ENCODE measurements around the gene POLDIP2.
A peak's percentile ranks its signal among the peaks of the same experiment; 100 is the strongest.

Gene POLDIP2

DNA sequence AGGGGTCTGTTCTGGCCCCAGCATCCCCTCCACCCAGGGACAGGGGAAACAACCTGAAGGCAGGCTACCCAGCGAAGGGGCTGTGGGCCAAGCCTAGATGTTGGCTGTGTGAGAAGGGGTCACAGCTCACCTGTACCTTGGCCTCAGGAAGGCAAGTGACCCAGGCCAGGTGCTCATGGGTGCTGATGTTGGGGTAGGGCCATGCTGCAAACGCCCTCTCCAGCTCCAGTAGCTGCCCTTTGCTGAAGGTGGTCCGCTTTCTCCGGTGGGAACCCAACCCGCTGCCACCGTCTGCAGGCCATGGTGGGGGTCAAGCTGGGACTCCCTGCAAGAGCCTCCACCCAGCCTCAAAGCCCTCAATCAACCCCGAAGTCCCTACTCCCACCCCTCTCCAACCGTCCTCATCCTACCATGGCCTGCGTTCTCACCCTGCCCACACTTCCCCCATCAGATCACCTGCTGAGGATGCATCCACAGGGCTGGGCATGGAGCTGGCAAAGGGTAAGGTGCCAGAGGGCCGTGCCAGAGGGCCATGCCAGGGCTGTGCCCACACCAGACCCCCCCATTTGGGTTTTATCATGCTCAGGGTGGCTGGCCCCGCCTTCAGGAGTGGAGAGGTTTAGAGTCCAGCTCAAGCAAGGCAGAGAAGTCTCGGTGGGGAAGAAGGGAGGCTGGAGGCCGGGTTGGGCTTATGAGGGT is 7.5 kb upstream of the POLDIP2 start, which contains the start of gene SEBOX:
SEBOX (minus strand) TSS at position 535 of the 699 bp plus-strand sequence; CDS start at position 487, 48 bp downstream.
- Mint-ChIP-seq H3K4me1 (ENCODE audit: low read depth) (no peaks in the 10 kb centered on the region), H3K9me3 (no peaks in the 10 kb centered on the region), H3K4me3 (no peak within 1 kb of the TSS), H3K36me3 (ENCODE audit: low read depth) (peaks cover 21% of the 10 kb centered on the region), H3K27me3 (no peaks in the 10 kb centered on the region), H3K27ac (no peak within 1 kb of the TSS)

DNA sequence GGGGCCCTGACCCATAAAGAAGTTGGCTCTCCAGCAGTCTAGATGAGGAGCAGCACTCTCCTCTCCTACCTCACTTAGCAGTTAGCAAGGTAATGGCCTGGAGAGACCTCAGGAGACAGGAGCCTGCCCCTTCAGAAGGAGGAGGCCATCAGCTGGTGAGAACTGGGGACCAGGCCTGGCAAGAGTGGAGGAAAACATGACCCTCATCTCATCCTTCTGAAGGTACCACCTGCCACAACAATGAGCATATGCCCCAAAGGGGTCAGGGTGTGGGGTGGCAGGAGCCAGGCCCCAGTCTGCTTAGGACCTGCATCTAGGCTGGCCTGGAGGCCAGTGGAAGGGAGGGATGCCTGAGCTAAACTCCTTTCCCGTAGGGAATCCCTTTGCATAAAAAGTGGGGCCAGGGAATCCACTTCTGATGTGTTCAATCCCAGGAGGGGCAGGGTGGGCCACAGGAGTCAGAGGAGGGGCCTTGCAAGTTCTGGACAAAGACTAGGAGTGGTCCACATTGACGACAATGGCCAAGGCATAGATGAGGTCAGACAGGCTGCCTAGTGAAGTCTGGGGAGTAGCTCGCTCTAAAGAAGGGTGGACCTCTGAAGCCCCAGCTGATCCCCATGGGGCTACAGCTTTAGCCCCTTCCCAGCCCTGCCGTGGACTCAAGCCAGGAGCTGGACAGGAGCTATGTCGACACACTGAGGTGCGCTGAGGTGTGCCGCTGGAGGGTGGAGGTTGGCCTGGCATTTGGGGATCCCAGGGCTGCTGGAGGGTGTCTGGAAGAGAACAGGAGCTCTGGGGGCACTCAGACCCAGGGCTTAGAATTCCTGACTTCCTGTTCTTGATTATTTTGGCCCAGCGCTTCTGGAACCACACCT is 6.7 kb upstream of the POLDIP2 start:
- Mint-ChIP-seq H3K9me3 (no peaks in the 10 kb centered on the region), H3K27ac (no peak overlapping the region), H3K4me3 (no peak overlapping the region), H3K27me3 (no peaks in the 10 kb centered on the region), H3K36me3 (ENCODE audit: low read depth) (peaks cover 26% of the 10 kb centered on the region), H3K4me1 (ENCODE audit: low read depth) (no peaks in the 10 kb centered on the region)

DNA sequence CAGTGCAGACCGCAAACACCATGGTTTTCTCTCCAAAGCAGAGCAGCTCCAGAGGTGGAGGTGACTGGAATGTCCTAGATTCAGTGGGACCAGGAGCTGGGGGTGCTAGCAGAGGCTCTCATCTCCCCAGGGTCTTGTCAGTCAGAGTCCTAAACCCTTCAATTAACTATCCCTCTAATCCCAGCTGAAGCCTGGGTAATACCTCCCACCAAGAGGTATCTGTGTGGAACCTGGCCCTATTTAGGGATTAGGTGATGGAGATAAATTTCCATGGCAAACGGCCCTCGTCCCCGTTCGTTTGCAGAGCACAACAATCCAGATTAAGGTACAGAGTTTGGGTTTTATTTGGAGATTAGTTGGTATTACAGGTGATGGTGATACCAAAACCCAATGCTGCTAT is 5.9 kb upstream of the POLDIP2 start:
- Mint-ChIP-seq H3K36me3 (ENCODE audit: low read depth) (peaks cover 28% of the 10 kb centered on the region), H3K4me3 (no peak overlapping the region), H3K9me3 (no peaks in the 10 kb centered on the region), H3K4me1 (ENCODE audit: low read depth) (peaks cover 7% of the 10 kb centered on the region), H3K27me3 (no peaks in the 10 kb centered on the region), H3K27ac (no peak overlapping the region)

DNA sequence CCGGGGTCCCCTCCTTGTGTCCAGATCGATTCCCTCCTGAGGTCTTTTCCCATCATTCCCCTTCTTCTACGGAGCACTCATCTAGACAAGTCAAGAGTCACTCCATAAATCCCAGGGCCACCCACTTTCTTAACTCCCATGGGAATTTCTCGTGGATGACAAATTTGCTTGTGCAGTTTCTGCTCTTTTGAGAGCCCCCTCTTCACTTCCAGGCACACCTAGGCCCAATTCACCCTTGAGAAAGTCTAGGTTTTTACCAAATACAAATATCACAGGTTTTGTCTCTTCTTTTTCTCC is 522 bp upstream of the POLDIP2 start:
- Mint-ChIP-seq H3K36me3 (ENCODE audit: low read depth) (peaks cover 53% of the 10 kb centered on the region), H3K9me3 (no peaks in the 10 kb centered on the region), H3K4me1 (ENCODE audit: low read depth) (peaks cover 28% of the 10 kb centered on the region), H3K27ac (peak overlapping the region; percentile 91), H3K27me3 (no peaks in the 10 kb centered on the region), H3K4me3 (peak overlapping the region; percentile 90)

DNA sequence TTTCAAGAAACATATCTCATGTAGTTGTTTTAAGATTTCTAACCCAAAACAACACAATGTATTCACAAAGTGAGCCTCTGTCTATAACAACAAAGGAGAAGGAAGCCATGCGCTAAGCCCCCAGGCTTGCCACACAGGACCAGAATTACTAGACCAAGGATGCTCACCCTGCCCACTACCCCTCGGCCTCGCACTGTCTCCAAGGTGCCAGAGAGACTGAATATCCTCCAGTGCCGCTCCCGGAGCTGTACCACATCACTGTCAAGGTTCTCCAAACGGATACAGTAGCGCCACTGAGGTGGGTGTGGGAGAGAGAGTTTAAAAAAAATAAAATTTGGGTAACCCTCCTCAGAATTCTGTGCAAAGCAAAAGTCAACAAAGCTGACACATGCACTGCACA is 7.1 kb downstream of the POLDIP2 start:
- Mint-ChIP-seq H3K36me3 (ENCODE audit: low read depth) (peaks cover 65% of the 10 kb centered on the region), H3K4me3 (no peak overlapping the region), H3K27me3 (no peaks in the 10 kb centered on the region), H3K4me1 (ENCODE audit: low read depth) (no peaks in the 10 kb centered on the region), H3K9me3 (no peaks in the 10 kb centered on the region), H3K27ac (no peak overlapping the region)

DNA sequence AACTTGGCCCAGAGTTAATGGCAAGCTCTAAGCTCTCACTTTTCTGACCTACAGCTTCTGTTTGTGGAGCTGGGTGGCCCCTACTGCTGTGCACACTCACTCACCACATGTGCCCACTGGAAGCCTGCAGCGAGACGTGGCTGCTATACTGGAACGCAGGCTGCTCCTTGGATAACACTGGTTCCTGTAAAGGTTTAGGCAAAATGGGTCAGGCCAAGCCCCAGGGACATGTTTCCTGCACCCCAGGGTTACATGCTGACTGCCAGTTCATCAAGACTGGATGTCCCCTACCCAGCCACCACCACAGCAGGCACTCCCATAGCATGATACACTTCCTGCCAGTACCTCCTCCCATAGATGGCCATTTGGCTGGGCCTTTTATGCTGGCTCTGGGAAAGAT is 8.3 kb downstream of the POLDIP2 start:
- H3K36me3 Mint-ChIP-seq (ENCODE audit: low read depth) = peaks cover 60% of the 10 kb centered on the region
- no peaks in the 10 kb centered on the region for H3K9me3 Mint-ChIP-seq
- no peaks in the 10 kb centered on the region for H3K27me3 Mint-ChIP-seq
- H3K4me3 Mint-ChIP-seq = no peak overlapping the region
- no peaks in the 10 kb centered on the region for H3K4me1 Mint-ChIP-seq (ENCODE audit: low read depth)
- H3K27ac Mint-ChIP-seq = no peak overlapping the region

DNA sequence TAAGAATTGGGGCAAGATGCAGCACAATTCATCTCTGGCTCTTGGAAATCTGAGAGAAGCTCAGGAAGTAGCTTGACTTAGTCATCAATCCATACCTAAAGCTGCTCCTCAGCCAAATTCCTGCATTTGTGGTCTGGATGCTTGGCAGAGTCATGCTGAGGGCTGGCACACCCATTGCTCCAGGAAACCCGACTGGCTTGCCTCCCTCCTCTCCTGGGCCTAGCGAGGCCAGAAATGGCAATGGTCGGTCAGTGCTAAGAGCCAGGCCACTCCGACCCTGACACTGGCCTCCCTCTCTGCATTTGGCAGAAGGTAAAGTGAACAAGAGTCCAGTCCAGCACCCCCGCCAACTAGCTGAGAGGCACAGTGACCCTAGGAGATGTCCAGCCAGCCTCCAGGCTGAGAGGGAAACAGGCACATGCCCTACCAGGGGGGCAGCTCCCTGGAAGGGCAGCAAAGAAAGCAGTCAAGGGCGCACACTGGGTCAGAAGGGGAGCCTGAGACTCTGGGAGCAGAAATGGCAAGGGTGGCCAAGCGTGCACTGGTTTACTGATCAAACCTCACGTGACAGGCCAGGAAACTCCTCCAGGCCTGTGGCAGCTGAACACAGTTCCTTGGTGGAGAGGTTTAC is 10.0 kb downstream of the POLDIP2 start:
- Mint-ChIP-seq H3K4me3 (no peak overlapping the region), H3K27me3 (no peaks in the 10 kb centered on the region), H3K9me3 (no peaks in the 10 kb centered on the region), H3K36me3 (ENCODE audit: low read depth) (peaks cover 52% of the 10 kb centered on the region), H3K27ac (no peak overlapping the region), H3K4me1 (ENCODE audit: low read depth) (no peaks in the 10 kb centered on the region)

DNA sequence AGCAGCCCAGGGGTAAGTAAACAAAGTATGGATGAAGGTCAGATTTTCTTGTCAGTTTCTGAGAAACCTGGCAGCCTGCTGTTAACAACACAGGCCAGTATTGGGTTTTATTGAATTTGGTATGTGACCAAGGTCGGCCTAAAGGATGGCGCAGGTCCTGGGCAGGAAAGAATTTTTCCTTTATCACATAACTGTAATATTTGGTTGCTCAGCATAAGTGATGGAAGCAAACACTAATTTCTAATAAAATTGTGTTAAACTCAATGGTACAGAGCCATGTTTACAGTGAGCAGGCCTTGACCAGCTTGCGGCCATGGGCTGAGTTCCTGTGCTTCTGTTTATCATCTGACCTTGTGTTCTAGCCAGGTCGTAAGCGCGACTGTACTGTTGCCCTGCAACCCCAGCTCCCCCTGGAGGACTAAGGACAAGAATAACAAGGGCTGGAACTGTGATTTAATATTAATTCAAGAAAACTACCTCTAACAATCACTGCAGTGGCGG is 10.5 kb downstream of the POLDIP2 start:
- no peaks in the 10 kb centered on the region for H3K9me3 Mint-ChIP-seq
- H3K4me1 Mint-ChIP-seq (ENCODE audit: low read depth) = no peaks in the 10 kb centered on the region
- H3K27me3 Mint-ChIP-seq = no peaks in the 10 kb centered on the region
- peaks cover 52% of the 10 kb centered on the region for H3K36me3 Mint-ChIP-seq (ENCODE audit: low read depth)
- no peak overlapping the region for H3K4me3 Mint-ChIP-seq
- no peak overlapping the region for H3K27ac Mint-ChIP-seq

DNA sequence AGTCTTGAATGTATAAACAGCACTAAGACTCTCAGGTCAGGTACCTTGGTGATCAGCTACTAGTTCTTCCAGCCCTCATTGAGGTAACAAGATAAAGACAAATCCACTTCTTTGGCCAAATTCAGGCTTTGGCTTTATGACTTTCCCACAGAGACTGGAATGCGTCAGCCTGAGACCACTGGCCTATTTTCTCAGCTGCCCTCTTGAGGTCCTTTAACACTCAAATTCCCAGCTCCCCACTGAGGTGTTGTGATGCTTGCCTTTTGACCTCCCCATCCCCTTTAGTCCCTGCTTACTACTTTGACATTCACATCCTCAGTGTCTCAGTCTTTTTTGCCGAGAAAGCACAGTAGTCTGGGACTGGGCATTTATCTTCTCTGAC is 11.1 kb downstream of the POLDIP2 start:
- peaks cover 48% of the 10 kb centered on the region for H3K36me3 Mint-ChIP-seq (ENCODE audit: low read depth)
- H3K27me3 Mint-ChIP-seq = no peaks in the 10 kb centered on the region
- no peaks in the 10 kb centered on the region for H3K4me1 Mint-ChIP-seq (ENCODE audit: low read depth)
- no peak overlapping the region for H3K4me3 Mint-ChIP-seq
- no peak overlapping the region for H3K27ac Mint-ChIP-seq
- no peaks in the 10 kb centered on the region for H3K9me3 Mint-ChIP-seq

DNA sequence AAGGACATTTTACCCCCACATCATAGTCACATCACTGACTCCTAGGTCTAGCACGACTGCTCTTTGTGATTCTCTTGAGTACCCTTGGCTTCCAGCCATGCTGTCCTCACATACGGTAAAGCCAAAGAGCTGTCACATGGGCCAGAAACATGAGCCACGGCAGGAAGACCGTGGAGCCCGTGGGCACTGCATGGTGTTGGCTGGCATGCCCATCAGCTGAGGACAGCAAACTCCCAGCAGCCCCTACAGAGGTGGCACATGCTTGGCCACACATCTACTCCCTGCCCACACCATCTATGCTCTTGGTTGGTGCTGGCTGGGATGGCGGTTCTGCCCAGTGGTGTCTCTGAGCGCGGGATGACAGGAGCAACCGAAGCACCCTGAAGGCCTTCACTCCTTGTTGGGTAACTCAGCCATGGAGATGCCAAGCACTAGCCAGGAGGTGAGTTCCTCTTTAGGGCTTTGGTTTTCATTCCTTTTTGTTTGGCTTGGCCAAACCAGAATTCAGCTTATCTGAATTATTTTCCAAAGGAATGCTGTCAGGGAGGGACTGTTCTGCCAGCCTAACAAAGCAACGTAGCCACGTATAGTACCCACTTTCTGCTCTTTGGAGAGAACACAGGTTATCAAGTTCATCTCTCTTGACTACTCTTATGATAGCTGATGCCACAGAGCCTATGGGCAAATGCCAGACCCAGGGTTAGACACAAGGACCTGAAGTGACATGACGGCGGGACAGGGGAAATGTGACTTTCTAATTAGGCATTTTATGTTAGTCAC is 11.7 kb downstream of the POLDIP2 start:
- Mint-ChIP-seq H3K27me3 (no peaks in the 10 kb centered on the region), H3K36me3 (ENCODE audit: low read depth) (peaks cover 44% of the 10 kb centered on the region)

DNA sequence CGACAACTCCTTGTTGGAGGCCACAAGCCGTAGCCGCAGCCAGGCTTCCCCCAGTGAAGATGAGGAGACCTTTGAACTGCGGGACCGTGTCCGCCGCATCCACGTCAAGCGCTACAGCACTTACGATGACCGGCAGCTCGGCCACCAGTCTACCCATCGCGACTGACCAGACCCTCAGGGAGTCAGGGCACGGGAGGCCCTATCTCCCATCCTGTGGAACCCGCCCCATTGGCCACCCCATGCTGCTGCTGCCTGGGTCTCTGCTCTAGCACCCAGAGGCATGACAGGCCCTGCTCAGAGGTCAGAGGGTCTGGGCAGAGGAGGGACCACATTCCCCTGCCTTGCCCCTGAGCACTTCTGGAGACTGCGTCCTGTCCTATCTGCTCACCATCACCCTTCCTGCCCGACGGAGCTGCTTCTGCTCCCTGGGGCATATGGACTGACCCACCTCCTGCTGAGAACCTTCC is 12.9 kb downstream of the POLDIP2 start:
- Mint-ChIP-seq H3K9me3 (no peaks in the 10 kb centered on the region), H3K4me1 (ENCODE audit: low read depth) (no peaks in the 10 kb centered on the region), H3K4me3 (no peak overlapping the region), H3K36me3 (ENCODE audit: low read depth) (peaks cover 35% of the 10 kb centered on the region), H3K27ac (no peak overlapping the region), H3K27me3 (no peaks in the 10 kb centered on the region)

More for the DNA sequence above, 11.7 kb downstream of the POLDIP2 start:
- H3K4me3 Mint-ChIP-seq = no peak overlapping the region
- H3K9me3 Mint-ChIP-seq = no peaks in the 10 kb centered on the region
- H3K4me1 Mint-ChIP-seq (ENCODE audit: low read depth) = no peaks in the 10 kb centered on the region
- no peak overlapping the region for H3K27ac Mint-ChIP-seq

DNA sequence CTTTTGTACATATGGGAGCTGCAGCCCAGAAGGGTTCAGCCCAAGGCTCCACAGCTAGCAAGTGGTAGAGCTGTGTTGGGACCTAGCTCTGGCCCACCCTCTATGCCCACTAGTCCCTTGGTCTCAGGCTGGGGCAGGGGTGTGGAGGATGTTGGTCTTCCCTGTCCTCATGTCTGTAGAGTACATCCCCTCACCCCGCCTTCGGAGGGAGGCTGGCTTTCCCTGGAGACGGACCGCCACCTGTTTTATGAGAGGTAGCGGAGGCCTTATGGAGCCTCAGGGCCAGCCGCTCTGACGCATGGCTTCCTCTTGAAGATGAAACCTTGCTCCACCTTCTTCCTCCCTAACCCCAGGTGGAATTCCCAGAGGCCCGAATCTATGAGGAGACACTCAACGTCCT is 13.3 kb downstream of the POLDIP2 start:
- Mint-ChIP-seq H3K4me3 (no peak overlapping the region), H3K36me3 (ENCODE audit: low read depth) (peaks cover 35% of the 10 kb centered on the region)

DNA sequence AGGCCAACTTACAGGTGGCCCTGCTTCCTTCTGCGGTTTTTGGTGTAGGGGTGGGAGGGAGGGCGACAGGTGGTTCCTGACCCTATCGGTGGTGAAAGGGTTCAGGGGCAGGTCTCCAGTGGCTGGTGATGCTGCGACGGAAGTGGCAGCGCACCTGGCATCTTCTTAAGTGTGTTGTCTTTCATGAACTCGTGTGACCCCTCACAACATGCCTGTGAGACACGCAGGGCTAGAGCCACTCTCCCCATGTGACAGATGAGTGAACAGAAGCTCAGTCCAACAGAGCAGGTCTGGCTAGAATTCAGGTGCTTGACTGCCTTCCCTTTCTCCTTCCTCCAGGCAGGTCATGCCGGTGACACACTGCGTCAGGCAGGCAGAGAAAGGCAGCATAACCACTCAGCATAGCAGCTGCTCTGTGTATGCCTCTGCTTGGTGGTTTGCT is 13.8 kb downstream of the POLDIP2 start:
- Mint-ChIP-seq H3K4me3 (no peak overlapping the region), H3K4me1 (ENCODE audit: low read depth) (peaks cover 1% of the 10 kb centered on the region), H3K27ac (no peak overlapping the region), H3K36me3 (ENCODE audit: low read depth) (peaks cover 35% of the 10 kb centered on the region), H3K9me3 (no peaks in the 10 kb centered on the region), H3K27me3 (no peaks in the 10 kb centered on the region)

More for the DNA sequence above, 13.3 kb downstream of the POLDIP2 start:
- no peaks in the 10 kb centered on the region for H3K9me3 Mint-ChIP-seq
- no peak overlapping the region for H3K27ac Mint-ChIP-seq
- no peaks in the 10 kb centered on the region for H3K4me1 Mint-ChIP-seq (ENCODE audit: low read depth)
- no peaks in the 10 kb centered on the region for H3K27me3 Mint-ChIP-seq

DNA sequence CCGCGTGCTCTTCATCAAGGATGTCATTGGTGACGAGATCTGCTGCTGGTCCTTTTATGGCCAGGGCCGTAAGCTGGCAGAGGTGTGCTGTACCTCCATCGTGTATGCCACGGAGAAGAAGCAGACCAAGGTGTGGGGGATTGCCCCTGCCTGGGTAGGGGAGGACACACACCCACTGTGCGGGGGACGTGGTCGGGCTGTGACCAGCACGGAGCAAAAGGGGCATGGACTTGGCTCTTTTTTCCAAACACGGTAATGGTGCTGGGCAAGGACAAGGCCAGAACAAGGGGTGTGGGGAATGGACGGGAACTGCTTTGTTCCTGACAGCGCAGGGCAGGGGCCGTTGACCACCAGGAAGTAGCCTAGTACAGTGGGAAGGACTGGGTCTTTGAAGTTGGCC is 15.0 kb downstream of the POLDIP2 start:
- Mint-ChIP-seq H3K36me3 (ENCODE audit: low read depth) (peaks cover 27% of the 10 kb centered on the region), H3K27ac (no peak overlapping the region), H3K27me3 (no peaks in the 10 kb centered on the region), H3K4me1 (ENCODE audit: low read depth) (peaks cover 13% of the 10 kb centered on the region), H3K9me3 (no peaks in the 10 kb centered on the region), H3K4me3 (no peak overlapping the region)
